GM12891 (cell line): ENCODE data around the gene KIF18A.

ENCODE experiments used
- PAX5 ChIP-seq: IDR thresholded peaks from 2 replicates; pipeline ENCODE4 v1.6.1; 2011; ENCODE audit warnings: low read length, moderate library complexity, mild to moderate bottlenecking; ENCODE audit not compliant: insufficient read depth, severe bottlenecking
- POLR2A ChIP-seq: IDR thresholded peaks from 2 replicates; pipeline ENCODE4 v1.6.1; 2011; ENCODE audit warnings: low read depth, low read length, control low read depth
- POLR2AphosphoS5 ChIP-seq: IDR thresholded peaks from 2 replicates; pipeline ENCODE4 v1.6.1; 2011; ENCODE audit warnings: low read depth, low read length, control low read depth
- POU2F2 ChIP-seq: IDR thresholded peaks from 2 replicates; pipeline ENCODE4 v1.6.1; 2011; ENCODE audit warnings: low read depth, mild to moderate bottlenecking, control low read depth, low read length, moderate library complexity
- TAF1 ChIP-seq: IDR thresholded peaks from 2 replicates; pipeline ENCODE4 v1.6.1; 2011; ENCODE audit warnings: low read depth, low read length, control low read depth

DNA sequence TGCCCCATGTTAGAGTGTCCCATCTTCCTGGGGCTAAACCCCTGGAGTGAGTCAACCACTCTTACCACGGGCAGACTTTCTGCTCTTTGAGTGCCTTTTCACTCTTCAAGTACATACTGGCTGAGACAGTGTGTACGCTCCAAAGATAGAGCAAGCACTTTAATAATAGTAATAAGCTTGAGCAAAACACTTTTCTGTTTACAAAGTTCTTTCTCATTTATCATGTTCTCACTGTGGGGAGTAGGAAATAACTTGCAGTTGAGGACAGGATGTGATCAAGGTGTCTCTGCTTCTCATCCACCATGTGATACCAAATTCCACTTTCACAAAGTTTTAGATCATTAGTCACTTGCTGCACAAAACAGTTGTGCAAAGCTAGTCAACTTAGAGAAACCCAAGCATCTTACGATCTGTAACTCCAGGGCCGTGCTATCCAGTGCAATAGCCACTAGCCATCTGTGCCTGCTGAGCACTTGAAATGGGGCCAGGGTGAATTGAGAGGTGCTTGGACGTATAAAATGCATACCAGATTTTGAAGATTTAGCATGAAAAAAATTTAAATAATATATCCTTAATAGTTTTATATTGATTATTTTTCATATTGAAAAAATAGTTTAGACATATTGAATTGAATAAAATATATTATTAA is 135.3 kb downstream of the KIF18A start:
- TF ChIP-seq POLR2A (no peak), POLR2AphosphoS5 (no peak), TAF1 (no peak), PAX5 (no peak), POU2F2 (no peak)
